ENCODE data around the gene TMEM119. TPM values are rescaled to one million over a fixed set of nuclear protein-coding genes. Genes with fewer than 3 reads are reported as not detected.

TMEM119 gene
- total RNA-seq, 1 donor from 2014 or later, result 1.3 TPM

DNA sequence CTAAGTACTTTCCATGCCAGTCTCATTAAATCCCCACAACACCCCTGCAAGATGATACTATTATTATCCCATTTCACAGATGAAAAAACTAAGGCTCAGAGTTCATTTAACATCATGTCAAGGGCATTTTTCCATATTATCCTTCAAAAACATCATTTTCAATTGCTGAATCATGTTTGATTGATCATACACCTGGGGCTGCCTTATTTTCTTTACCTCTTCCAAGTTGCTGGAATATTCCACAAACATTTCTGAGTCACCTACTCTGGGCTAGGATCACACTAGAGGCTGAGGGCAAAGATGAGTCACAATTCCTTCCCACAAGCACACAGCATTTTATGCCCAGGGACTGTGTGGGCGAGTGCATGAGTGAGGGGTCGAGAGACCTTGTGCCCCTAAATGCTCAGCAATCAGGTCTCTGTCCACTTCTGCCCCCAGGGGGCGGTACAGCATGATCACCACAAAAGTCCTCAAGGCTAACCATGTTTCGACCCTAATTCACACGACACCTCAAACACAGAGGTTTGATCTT is 14.1 kb upstream of the TMEM119 start:
- H3K4me3 ChIP-seq, result no peak overlapping the region
- DNase-seq, result no peak
- intact Hi-C loops (cut with micrococcal nuclease), result no loop called here
- peaks cover 17% of the 10 kb centered on the region for H3K4me1 ChIP-seq
- peaks cover 8% of the 10 kb centered on the region for H3K9me3 ChIP-seq (replicated peaks)
- TF ChIP-seq, protein P1, sequence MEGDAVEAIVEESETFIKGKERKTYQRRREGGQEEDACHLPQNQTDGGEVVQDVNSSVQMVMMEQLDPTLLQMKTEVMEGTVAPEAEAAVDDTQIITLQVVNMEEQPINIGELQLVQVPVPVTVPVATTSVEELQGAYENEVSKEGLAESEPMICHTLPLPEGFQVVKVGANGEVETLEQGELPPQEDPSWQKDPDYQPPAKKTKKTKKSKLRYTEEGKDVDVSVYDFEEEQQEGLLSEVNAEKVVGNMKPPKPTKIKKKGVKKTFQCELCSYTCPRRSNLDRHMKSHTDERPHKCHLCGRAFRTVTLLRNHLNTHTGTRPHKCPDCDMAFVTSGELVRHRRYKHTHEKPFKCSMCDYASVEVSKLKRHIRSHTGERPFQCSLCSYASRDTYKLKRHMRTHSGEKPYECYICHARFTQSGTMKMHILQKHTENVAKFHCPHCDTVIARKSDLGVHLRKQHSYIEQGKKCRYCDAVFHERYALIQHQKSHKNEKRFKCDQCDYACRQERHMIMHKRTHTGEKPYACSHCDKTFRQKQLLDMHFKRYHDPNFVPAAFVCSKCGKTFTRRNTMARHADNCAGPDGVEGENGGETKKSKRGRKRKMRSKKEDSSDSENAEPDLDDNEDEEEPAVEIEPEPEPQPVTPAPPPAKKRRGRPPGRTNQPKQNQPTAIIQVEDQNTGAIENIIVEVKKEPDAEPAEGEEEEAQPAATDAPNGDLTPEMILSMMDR (IDR thresholded peaks at IDR 0.05; ENCODE audit: borderline replicate concordance), result peak; percentile 46
- H3K27ac ChIP-seq (replicated peaks), result no peak overlapping the region
- H3K27me3 ChIP-seq (ENCODE audit: low read depth), result no peaks in the 10 kb centered on the region
- H3K36me3 ChIP-seq, result no peaks in the 10 kb centered on the region

DNA sequence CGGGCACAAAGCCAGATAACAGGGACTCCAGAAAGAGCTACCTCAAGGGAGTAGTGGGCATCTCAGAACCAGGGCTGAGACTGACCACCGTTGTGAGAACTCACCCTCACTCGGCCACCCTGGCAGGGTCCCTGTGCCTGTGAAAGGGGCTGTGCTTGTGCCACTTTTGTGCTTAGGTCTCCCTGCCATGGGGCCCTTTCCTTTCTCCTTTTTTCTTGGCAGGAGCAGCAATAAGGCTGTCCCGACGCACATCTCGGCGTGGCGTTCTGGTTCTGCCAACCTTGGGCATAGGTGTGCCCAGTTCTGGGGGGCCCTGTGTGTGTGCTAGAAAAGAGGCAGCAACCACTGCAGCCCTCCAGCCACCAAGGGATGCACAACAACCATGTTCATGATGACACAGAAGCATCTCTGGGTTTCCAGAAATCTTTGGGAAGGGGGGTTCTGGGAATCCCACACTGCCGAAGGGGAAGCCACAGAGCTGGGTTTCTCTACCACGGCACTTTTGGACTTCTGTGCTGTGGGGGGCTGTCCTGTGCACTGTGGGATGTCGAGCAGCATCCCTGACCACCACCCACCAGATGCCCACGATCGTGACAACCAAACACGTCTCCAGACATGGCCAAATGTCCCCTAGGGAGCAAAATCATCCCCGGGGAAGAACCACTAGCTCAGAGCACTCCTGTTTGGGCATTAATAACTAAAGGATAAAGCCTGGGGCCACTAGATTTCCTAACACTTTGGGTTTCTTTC is 13.1 kb upstream of the TMEM119 start:
- H3K27me3 ChIP-seq (ENCODE audit: low read depth), result no peaks in the 10 kb centered on the region
- no peaks in the 10 kb centered on the region for H3K36me3 ChIP-seq
- intact Hi-C loops (cut with micrococcal nuclease), result no loop called here
- H3K4me3 ChIP-seq, result no peak overlapping the region
- H3K4me1 ChIP-seq, result peaks cover 17% of the 10 kb centered on the region
- TF ChIP-seq, protein P1 (IDR thresholded peaks at IDR 0.05; ENCODE audit: borderline replicate concordance), result no peak
- no peak overlapping the region for H3K27ac ChIP-seq (replicated peaks)
- H3K9me3 ChIP-seq (replicated peaks), result peaks cover 7% of the 10 kb centered on the region
- no peak for DNase-seq

DNA sequence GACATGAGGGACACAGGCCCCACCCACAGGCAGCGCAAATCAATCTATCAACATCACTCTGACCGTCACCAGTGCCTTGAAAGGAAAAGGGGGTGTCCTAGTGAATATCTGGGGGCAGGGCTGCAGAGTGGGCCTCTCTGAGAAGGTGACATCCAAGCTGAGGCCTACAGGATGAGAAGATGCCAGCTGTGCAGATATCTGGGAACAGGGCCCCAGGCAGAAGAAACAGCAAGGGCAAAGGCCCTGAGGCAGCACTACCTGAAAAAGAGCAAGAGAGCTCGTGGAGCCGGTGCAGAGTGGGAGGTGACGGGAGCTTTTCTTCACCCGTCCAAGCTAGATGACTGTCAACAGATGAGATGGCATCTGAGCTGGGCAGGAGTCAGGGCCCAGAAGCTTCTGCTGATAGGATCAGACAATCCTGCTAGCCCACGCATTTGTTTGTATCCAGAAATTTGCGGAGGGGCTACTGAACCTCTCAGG is 12.5 kb upstream of the TMEM119 start:
- H3K4me3 ChIP-seq, result no peak overlapping the region
- intact Hi-C loops (cut with micrococcal nuclease), result no loop called here
- no peaks in the 10 kb centered on the region for H3K36me3 ChIP-seq
- H3K9me3 ChIP-seq (replicated peaks), result peaks cover under 1% of the 10 kb centered on the region
- TF ChIP-seq, protein P1 (IDR thresholded peaks at IDR 0.05; ENCODE audit: borderline replicate concordance), result no peak
- no peak for DNase-seq
- H3K27me3 ChIP-seq (ENCODE audit: low read depth), result no peaks in the 10 kb centered on the region
- peaks cover 17% of the 10 kb centered on the region for H3K4me1 ChIP-seq
- no peak overlapping the region for H3K27ac ChIP-seq (replicated peaks)

DNA sequence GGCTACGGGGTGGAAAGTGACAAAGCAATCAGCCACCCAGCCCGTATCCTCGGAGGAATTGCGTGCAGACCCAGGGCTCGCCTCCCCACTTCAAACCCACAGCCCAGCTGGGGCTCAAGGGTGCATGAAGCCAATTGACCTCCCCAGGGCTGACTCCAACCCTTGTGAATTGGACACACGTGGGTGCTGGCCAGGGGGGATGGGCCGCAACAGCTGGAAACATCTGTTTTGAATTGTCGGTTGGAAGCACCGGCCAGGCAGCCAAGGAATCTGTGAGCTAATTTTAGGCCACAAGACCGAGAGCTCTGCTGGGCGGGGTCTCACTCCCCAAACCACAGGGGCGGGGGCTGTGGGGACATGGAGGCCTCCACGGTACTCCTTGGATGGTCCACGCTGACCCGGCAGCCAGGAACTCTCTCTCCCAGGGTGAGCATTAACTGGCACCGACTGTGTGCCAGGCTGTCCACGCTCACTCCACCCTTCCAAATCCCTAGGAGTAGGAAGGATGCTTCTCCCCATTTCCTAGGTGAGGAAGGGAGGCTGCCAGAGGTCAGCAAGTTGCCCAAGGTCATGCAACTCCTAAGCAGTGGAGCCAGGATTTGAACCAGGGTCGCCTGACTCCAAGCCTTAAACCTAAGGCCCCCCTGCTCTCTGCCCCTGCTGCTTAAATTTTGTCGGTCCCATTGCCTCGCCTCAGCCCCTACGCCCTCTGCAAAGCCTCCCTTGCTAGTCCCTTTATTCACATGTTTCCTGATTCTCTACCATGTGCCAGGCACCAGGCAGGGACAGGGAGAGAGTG is 11.9 kb upstream of the TMEM119 start:
- intact Hi-C loops (cut with micrococcal nuclease), result no loop called here
- no peaks in the 10 kb centered on the region for H3K9me3 ChIP-seq (replicated peaks)
- TF ChIP-seq, protein P1 (IDR thresholded peaks at IDR 0.05; ENCODE audit: borderline replicate concordance), result no peak
- no peak overlapping the region for H3K4me3 ChIP-seq
- peaks cover 17% of the 10 kb centered on the region for H3K4me1 ChIP-seq
- H3K27ac ChIP-seq (replicated peaks), result no peak overlapping the region
- H3K36me3 ChIP-seq, result no peaks in the 10 kb centered on the region
- DNase-seq, result peak; percentile 81
- H3K27me3 ChIP-seq (ENCODE audit: low read depth), result no peaks in the 10 kb centered on the region

DNA sequence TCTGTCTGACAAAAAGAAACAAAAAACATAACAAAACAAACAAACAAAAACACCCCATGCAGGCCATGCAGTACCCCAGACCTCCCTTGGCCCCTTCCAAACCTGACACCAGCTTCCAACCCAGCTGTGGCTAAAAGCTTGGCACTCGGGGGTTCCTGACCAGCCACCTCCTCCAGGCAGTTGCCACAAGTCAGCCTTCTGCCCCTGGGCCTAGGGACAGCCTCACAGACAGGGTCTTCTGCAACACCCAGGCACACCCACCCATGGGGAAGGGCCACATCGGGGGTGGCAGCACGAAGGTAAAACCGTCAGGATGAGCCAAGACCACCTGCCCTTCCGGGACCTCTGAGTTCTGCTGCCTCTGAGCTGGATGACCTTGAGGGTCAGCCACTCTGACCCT is 10.7 kb upstream of the TMEM119 start:
- Histone ChIP-seq H3K27me3 (ENCODE audit: low read depth) (no peaks in the 10 kb centered on the region), H3K36me3 (no peaks in the 10 kb centered on the region), H3K27ac (replicated peaks) (no peak overlapping the region), H3K9me3 (replicated peaks) (no peaks in the 10 kb centered on the region), H3K4me1 (peaks cover 17% of the 10 kb centered on the region), H3K4me3 (no peak overlapping the region)
- intact Hi-C loops (cut with micrococcal nuclease), result no loop called here
- no peak for DNase-seq
- TF ChIP-seq, protein P1 (IDR thresholded peaks at IDR 0.05; ENCODE audit: borderline replicate concordance), result no peak
